GM19324 (cell line): ENCODE results near the gene HPN.
"Not testable (repeated sequence)": the region's sequence is repeated elsewhere in the genome, so short reads cannot be mapped to it uniquely, and the experiment has no call there.

Source experiments
- ATAC-seq: cut with Tn5 transposase; IDR thresholded peaks from one replicate; pipeline ENCODE4 v1.9.1; 2021; ENCODE audit warnings: mild to moderate bottlenecking, moderate library complexity; ENCODE audit not compliant: unreplicated experiment, low FRiP score

Gene HPN

DNA sequence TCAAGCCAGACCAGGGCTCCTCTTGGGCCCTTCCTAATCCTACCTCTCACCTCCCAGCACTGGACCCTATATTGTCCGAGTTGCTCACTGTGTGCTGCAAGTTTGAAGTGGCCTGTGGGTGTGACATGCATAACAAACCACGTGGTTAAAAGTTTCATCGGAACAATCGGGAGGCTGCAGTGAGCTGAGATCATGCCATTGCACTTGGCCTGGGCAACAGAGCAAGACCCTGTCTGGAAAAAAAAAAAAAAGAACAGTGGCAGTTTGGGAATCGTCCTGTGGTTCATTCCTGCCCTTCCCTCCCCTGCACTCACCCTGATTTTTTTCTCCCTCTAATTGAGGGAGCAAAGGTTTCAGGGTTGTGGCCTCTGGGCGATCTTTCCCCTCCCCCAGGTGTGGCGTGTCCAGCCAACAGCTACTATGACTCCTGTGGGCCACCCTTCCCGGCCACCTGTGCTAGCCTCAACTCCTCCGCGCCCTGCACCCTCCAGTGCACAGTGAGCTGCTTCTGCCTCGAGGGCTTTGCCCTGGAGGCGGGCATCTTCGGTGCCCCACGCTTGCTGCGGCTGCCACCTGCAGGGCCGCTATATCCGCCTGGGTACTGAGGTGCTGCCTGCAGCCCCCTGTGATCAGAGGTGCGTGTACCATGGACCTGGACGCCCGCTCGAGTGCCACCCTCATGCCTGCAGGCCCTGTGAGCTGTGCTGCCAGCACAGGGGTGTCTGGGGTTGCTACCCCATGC, 57.8 kb downstream of the HPN start:
- no peak for ATAC-seq

GRCh38 chr19:35099897-35100275, 58.4 kb downstream of the HPN start:
- ATAC-seq: no peak

- no peak for ATAC-seq
Measured at GRCh38 chr19:35100588-35101533, 59.3 kb downstream of the HPN start.

DNA sequence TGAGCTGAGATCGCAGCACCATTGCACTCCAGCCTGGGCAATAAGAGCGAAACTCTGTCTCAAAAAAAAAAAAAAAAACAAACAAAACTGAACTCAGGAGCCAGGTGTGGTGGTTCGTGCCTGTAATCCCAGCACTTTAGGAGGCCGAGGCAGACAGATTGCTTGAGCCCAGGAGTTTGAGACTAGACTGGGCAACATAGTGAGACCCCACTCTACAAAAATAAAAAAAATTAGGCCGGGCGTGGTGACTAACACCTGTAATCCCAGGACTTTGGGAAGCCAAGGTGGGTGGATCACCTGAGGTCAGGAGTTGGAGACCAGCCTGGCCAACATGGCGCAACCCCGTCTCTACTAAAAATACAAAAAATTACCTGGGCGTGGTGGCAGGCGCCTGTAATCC, 60.4 kb downstream of the HPN start:
- not testable (repeated sequence) for ATAC-seq

- not testable (repeated sequence) for ATAC-seq
Measured at GRCh38 chr19:35103614-35104013, 62.1 kb downstream of the HPN start.

GRCh38 chr19:35104361-35104760, 62.8 kb downstream of the HPN start:
- ATAC-seq: no peak

- no peak for ATAC-seq
Measured at GRCh38 chr19:35105047-35105410, 63.5 kb downstream of the HPN start.

DNA sequence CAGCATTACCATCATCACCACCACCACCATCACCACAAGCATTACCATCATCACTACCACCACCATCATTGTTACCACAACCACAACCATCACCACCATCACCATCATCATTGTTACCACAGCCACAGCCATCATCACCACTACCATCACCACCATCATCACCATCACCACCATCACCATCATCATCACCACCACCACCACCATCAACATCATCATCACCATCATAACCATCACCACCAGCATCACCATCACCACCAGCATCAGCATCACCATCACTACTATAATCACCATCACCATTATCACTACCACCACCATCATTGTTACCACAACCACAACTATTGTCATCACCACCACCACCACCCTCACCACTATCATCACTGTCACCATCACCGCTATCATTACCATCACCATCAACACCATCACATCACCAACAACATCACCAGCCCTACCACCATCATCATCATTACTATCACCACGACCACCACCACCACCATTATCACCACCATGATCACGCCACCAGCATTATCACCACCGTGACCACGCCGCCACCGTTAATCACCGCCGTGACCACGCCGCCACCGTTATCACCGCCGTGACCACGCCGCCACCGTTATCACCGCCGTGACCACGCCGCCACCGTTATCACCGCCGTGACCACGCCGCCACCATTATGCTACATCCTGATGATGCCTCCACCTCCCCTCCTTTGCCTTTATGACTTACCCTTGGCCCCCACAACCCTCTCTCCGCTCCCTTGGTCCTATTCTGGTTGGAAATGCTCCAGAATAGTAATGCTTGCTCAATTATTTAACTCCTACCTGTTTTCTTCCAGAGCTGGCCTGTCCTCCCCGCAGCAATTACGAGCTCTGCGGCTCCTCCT, 64.1 kb downstream of the HPN start:
- no peak for ATAC-seq

DNA sequence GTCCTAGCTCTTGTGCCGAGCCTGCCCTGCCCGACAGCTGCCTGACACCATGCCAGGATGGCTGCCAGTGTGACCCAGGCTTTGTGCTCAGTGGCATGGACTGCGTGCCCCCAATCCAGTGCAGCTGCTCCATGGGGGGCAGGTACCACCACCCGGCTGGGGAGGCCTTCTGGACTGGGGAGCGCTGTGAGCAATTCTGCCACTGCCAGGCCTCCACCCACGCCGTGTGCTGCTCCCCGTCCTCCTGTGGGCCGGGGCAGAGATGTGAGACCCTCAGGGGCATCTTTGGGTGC, 64.7 kb downstream of the HPN start:
- no peak for ATAC-seq

DNA sequence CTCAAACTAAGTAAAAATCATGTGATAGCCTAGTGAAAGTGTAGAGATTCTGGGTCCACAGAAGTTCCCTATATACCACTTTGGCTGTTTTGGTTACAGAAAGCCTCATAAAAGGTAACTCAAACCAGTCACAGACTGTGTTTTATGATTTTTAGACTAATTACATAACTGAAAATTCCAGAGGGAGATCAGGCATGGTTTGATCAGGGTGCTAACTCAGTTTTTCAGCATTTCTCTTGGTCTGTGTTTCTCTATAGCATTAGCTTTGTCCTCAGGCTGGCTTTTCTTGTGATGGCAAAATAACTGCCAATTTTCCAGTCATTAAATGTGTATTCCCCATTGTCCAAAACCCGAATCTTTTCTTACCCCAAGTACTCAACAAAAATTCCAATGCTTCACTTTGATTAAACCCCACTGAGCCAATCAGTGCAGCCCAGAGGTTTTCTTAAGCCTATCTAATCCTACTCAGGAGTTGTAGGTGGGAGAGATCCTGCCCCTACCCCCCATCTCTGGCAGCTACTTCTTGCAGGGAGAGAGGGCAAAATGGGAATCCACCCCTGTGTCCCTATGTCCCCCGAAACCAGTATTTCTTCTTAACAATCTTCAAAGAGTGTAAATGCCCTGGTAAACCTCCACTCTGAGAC, 65.5 kb downstream of the HPN start:
- ATAC-seq: no peak

- no peak for ATAC-seq
Measured at GRCh38 chr19:35107545-35107944, 66.0 kb downstream of the HPN start.

DNA sequence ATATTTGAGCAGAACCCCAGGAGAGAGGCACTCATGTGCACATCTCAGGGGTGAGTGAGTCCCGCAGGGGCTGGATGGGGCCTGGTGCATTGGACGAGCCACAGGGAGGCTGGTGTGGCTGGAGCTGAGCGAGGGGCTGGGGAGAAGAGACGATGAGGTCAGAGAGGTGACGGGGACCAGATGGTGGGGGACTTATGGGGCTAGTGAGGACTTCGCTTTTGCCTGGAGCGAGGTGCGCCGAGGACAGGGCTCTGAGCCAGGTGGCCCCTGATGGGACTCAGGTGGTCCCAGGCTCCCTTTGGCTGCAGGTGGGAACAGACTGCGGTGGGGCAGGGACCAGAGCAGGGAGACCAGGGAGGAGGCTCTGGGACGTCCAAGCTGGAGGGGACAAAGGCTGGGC, 67.2 kb downstream of the HPN start:
- ATAC-seq: no peak

GRCh38 chr19:35109395-35110112, 68.0 kb downstream of the HPN start:
- no peak for ATAC-seq

- no peak for ATAC-seq
Measured at GRCh38 chr19:35110974-35111373, 69.5 kb downstream of the HPN start.

GRCh38 chr19:35112995-35113688, 71.6 kb downstream of the HPN start:
- ATAC-seq: no peak

- no peak for ATAC-seq
Measured at GRCh38 chr19:35114353-35115176, 73.0 kb downstream of the HPN start.

GRCh38 chr19:35115177-35115951, 73.8 kb downstream of the HPN start, which contains the start of gene FXYD3:
FXYD3 (plus strand) TSS chr19:35115823; CDS start chr19:35119377, 3,554 bp downstream.
- ATAC-seq: no peak
